ENCODE measurements around the gene KLHL3.

DNA sequence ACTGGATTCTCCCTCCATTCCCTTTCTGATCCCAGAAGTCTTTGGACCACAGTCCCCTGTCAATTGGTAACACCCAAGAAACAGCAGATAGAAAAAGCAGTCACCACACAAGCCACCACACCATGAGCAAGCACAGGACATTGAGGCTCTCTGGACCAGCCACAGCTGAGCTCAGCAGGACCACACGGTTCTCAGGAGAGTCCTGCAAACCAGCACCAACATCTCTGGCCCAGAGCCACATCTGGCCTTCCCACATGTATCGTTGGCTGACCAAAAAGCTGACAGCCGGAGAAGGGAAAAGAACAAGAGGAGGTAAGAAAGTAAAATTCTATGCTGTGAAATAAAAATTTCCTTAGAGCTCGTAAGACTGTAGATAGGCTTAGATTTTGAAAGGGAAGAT, 56.7 kb downstream of the KLHL3 start:
- TF ChIP-seq, protein P1, sequence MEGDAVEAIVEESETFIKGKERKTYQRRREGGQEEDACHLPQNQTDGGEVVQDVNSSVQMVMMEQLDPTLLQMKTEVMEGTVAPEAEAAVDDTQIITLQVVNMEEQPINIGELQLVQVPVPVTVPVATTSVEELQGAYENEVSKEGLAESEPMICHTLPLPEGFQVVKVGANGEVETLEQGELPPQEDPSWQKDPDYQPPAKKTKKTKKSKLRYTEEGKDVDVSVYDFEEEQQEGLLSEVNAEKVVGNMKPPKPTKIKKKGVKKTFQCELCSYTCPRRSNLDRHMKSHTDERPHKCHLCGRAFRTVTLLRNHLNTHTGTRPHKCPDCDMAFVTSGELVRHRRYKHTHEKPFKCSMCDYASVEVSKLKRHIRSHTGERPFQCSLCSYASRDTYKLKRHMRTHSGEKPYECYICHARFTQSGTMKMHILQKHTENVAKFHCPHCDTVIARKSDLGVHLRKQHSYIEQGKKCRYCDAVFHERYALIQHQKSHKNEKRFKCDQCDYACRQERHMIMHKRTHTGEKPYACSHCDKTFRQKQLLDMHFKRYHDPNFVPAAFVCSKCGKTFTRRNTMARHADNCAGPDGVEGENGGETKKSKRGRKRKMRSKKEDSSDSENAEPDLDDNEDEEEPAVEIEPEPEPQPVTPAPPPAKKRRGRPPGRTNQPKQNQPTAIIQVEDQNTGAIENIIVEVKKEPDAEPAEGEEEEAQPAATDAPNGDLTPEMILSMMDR (tag by site-specific recombination; IDR thresholded peaks at IDR 0.05), result no peak
- TF ChIP-seq ZNF132 (tag by site-specific recombination; IDR thresholded peaks at IDR 0.05; ENCODE audit: borderline replicate concordance) (no peak), ZFP41 (tag by site-specific recombination; IDR thresholded peaks at IDR 0.05; ENCODE audit: borderline replicate concordance) (no peak), ZBTB8A (tag by site-specific recombination; IDR thresholded peaks at IDR 0.05) (no peak), ZNF416 (tag by site-specific recombination; IDR thresholded peaks at IDR 0.05) (no peak), KLF1 (tag by site-specific recombination; IDR thresholded peaks at IDR 0.05) (no peak), ZNF433 (tag by site-specific recombination; IDR thresholded peaks at IDR 0.05; ENCODE audit: low read depth) (no peak), ZSCAN30 (tag by site-specific recombination; IDR thresholded peaks at IDR 0.05) (no peak), BCL11A (tag by site-specific recombination; IDR thresholded peaks at IDR 0.05; ENCODE audit: low read depth) (no peak), ZEB2 (tag by site-specific recombination; IDR thresholded peaks at IDR 0.05) (no peak), ZBTB7A (tag by site-specific recombination; IDR thresholded peaks at IDR 0.05; ENCODE audit: low read depth) (no peak), ZNF544 (tag by site-specific recombination; IDR thresholded peaks at IDR 0.05) (no peak), GLI4 (tag by site-specific recombination; IDR thresholded peaks at IDR 0.05) (no peak)
- TF ChIP-seq, protein P2, sequence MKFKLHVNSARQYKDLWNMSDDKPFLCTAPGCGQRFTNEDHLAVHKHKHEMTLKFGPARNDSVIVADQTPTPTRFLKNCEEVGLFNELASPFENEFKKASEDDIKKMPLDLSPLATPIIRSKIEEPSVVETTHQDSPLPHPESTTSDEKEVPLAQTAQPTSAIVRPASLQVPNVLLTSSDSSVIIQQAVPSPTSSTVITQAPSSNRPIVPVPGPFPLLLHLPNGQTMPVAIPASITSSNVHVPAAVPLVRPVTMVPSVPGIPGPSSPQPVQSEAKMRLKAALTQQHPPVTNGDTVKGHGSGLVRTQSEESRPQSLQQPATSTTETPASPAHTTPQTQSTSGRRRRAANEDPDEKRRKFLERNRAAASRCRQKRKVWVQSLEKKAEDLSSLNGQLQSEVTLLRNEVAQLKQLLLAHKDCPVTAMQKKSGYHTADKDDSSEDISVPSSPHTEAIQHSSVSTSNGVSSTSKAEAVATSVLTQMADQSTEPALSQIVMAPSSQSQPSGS (tag by site-specific recombination; IDR thresholded peaks at IDR 0.05; ENCODE audit: low read depth), result no peak
